ENCODE results near the gene ZNF583.

- TF ChIP-seq CTCF (IDR thresholded peaks at IDR 0.05) (no peak), EZH2 (IDR thresholded peaks at IDR 0.05; ENCODE audit: borderline replicate concordance, insufficient read depth, low read depth, low read length, poor library complexity, severe bottlenecking) (no peak)
These were observed 930 bp downstream of the ZNF583 start for GRCh38 chr19:56405062-56405461.

Measured in B cell (primary cell).